Vagina (tissue), 2 donors: ENCODE measurements around the gene HSD11B2.

Experiments used
- CTCF ChIP-seq, 3 experiments: fragments of 450-650 bp in 2 of 3; fragments of 200-600 bp in 1 of 3; sonication (generic) in 1 of 3; IDR thresholded peaks; one replicate each; pipeline ENCODE4 v1.5.1; 2017 to 2019; ENCODE audit warnings: antibody characterized with exemption in 3 of 3, mild to moderate bottlenecking in 2 of 3, moderate library complexity in 2 of 3
- POLR2A ChIP-seq, 2 donors: fragments of 450-650 bp; IDR thresholded peaks; one replicate each; pipeline ENCODE4 v1.6.1; 2017; ENCODE audit warnings: antibody characterized with exemption in 2 of 2, mild to moderate bottlenecking in 2 of 2, moderate library complexity in 2 of 2

GRCh38 chr16:67446968-67447507 lies 16.1 kb downstream of the HSD11B2 start:
- TF ChIP-seq CTCF (IDR thresholded peaks at IDR 0.05) (no peak), POLR2A (IDR thresholded peaks at IDR 0.05) (no peak)
